Urinary bladder (tissue), 4 donors: ENCODE results near the gene LDLRAD4. TPM values are rescaled to one million over a fixed set of nuclear protein-coding genes. Genes with fewer than 3 reads are reported as not detected.
"Not testable (repeated sequence)": the region's sequence is repeated elsewhere in the genome, so short reads cannot be mapped to it uniquely, and the experiment has no call there.

Experiments
- DNase-seq: peaks from one replicate; pipeline ENCODE4 v3.0.0-alpha.2; 2015; ENCODE audit errors: extremely low spot score
- H3K27ac ChIP-seq: one replicate; pipeline ENCODE4 v1.5.1; 2013; ENCODE audit warnings: low read depth, mild to moderate bottlenecking, moderate library complexity
- H3K36me3 ChIP-seq: one replicate; pipeline ENCODE4 v1.6.1; 2013; ENCODE audit warnings: mild to moderate bottlenecking, moderate library complexity; ENCODE audit not compliant: insufficient read depth
- H3K4me1 ChIP-seq: one replicate; pipeline ENCODE4 v1.6.1; 2013; ENCODE audit warnings: mild to moderate bottlenecking, moderate library complexity; ENCODE audit not compliant: insufficient read depth
- H3K4me3 ChIP-seq: one replicate; pipeline ENCODE4 v1.5.1; 2013; ENCODE audit warnings: low read depth, low read length
- WGBS: extraction: QIAGEN DNeasy Blood & Tissue Kit; methylation state at CpG from one replicate; pipeline ENCODE4 v1.1.7; 2013; 5-methylcytosine and 5-hydroxymethylcytosine counted together
- polyA plus RNA-seq: library from polyadenylated mRNA; stranded (reverse); fragments of 200-250 nt; gene quantifications from one replicate; pipeline ENCODE4 v1.2.3, GENCODE V29; 2013
- total RNA-seq: library from RNA; depleted of rRNA; stranded (reverse); fragments of >200 nt; gene quantifications from one replicate; pipeline ENCODE4 v1.2.3, GENCODE V29; 2014
- donor health status: healthy with polysubstance abuse.
- donor health status: healthy.

Gene LDLRAD4
- total and polyA plus RNA-seq, 2 donors: 13.8 to 52.3 TPM

DNA sequence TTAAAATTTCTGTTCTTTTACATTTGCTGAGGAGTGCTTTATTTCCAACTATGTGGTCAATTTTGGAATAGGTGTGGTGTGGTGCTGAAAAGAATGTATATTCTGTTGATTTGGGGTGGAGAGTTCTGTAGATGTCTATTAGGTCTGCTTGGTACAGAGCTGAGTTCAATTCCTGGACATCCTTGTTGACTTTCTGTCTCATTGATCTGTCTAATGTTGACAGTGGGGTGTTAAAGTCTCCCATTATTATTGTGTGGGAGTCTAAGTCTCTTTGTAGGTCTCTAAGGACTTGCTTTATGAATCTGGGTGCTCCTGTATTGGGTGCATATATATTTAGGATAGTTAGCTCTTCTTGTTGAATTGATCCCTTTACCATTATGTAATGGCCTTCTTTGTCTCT is 127.9 kb downstream of the LDLRAD4 start:
- DNase-seq, H3K27ac ChIP-seq, H3K36me3 ChIP-seq, H3K4me1 ChIP-seq, H3K4me3 ChIP-seq: not testable (repeated sequence)

DNA sequence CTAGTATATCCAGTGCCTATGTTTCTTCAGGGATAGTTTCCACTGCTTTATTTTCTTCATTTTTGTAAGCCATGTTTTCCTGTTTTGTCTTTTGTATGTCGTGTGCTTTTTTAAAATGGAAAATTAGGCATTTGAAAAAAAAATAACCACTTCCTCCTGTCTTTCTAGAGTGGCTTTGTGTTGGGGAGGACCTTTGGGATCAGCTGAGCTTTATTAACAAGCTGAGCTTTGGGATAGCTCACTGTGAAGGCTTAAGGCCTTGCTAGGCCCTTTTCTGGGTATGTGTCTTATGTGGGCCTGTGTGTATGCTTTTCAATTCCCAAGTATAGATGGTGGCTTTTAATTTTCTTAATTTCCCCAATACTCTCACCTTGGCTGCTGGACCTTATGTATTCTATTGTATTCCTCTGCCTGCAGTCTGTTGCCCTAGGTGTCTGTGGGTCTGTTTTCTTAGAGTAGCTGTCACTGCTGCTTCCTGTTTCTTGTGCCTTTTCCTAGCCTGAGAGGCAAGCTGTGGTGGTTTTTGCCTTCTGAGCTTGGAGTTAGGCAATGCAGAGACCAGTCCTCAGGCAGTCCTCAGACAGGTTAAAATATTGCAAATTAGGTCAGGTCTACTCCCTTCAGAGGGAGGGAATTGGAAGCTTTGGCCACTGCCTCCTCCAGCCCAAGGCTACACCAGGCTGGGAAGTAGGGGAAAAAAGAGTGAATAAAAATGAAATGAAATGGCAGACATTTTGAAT is 134.7 kb downstream of the LDLRAD4 start:
- no peak overlapping the region for H3K27ac ChIP-seq
- DNase-seq: no peak
- WGBS: 73% methylated on average over 1 of the region's 1 CpG

DNA sequence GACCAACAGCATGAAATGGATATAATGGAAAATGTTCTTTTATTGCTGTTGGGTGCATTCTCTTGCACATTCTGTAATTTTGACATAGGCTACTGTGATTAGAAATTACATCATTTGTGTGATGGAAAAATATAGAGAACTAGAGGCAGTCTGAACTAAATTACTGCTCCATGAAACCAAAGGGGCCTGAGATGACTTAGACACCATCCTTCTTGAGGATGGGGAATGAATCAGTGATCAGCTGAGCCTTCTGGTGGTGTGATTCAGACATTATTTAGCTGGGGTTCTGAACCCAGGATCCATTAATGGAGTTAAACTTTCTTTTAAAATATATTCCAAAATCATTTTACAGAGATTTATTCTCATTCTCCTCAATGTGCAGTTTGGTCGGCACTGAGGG is 135.8 kb downstream of the LDLRAD4 start:
- Histone ChIP-seq H3K36me3 (no peaks in the 10 kb centered on the region), H3K4me1 (no peaks in the 10 kb centered on the region), H3K4me3 (no peak overlapping the region), H3K27ac (no peak overlapping the region)
- 93% methylated on average over 1 of the region's 1 CpG for WGBS
- DNase-seq: no peak

More for the DNA sequence above, 134.7 kb downstream of the LDLRAD4 start:
- Histone ChIP-seq H3K4me3 (no peak overlapping the region), H3K4me1 (no peaks in the 10 kb centered on the region), H3K36me3 (no peaks in the 10 kb centered on the region)

GRCh38 chr18:13356032-13356431 is 137.5 kb downstream of the LDLRAD4 start:
- no peak overlapping the region for H3K4me3 ChIP-seq
- no peaks in the 10 kb centered on the region for H3K4me1 ChIP-seq
- no peak for DNase-seq
- WGBS: 94% methylated on average over 6 of the region's 6 CpGs
- H3K27ac ChIP-seq: no peak overlapping the region
- H3K36me3 ChIP-seq: no peaks in the 10 kb centered on the region

GRCh38 chr18:13357289-13357688 is 138.7 kb downstream of the LDLRAD4 start:
- Histone ChIP-seq H3K27ac (no peak overlapping the region), H3K4me1 (no peaks in the 10 kb centered on the region), H3K36me3 (no peaks in the 10 kb centered on the region), H3K4me3 (no peak overlapping the region)
- no peak for DNase-seq

DNA sequence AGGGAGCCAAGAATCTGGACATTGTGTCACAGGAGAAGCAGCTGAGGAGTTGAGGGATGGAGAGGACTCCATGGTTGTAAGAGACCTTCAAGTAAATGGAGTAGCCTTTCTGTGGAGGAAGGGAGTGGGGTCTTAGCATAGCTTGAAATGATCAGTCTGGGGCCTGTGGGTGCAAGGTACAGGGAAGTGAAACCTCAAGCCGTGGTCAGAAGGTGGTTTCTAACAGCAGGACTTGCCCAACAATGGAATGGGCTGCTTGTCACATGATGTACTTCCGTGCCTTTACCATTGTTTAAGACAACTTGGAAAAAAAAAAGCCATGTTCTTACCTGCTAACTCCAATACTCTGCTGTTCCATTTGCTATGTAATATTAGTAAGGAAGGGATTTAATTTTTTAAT is 140.7 kb downstream of the LDLRAD4 start:
- no peak overlapping the region for H3K4me3 ChIP-seq
- H3K36me3 ChIP-seq: no peaks in the 10 kb centered on the region
- H3K27ac ChIP-seq: no peak overlapping the region
- H3K4me1 ChIP-seq: no peaks in the 10 kb centered on the region
- WGBS: 88% methylated on average over 2 of the region's 2 CpGs
- DNase-seq: no peak

GRCh38 chr18:13361431-13361830 is 142.9 kb downstream of the LDLRAD4 start:
- Histone ChIP-seq H3K4me1 (no peaks in the 10 kb centered on the region), H3K4me3 (no peak overlapping the region), H3K36me3 (no peaks in the 10 kb centered on the region), H3K27ac (no peak overlapping the region)
- DNase-seq: no peak
- whole genome bisulfite sequencing: 97% methylated on average over 3 of the region's 3 CpGs

DNA sequence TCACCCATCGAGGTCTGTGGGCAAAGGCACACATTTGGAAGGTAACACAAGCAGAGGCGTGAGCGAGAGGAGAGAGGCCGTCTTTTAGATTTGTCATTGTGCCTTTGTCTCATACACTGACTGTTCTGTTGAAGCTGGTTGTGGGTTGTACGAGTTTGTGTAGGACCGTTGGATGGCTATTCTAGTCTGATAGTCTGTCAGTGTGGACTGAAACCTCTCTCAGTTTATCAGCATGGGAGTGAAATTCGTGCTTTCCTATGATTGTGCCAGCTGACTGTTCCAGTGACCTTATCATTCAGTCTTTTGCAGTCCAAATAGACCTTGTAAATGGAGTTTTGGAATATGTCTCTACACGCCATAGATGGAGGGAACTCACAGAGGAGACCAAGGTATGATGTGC is 143.5 kb downstream of the LDLRAD4 start:
- Histone ChIP-seq H3K27ac (no peak overlapping the region), H3K4me3 (no peak overlapping the region), H3K36me3 (no peaks in the 10 kb centered on the region), H3K4me1 (no peaks in the 10 kb centered on the region)
- WGBS: 96% methylated on average over 8 of the region's 8 CpGs
- no peak for DNase-seq

- Histone ChIP-seq H3K4me1 (no peaks in the 10 kb centered on the region), H3K4me3 (no peak overlapping the region), H3K27ac (no peak overlapping the region), H3K36me3 (no peaks in the 10 kb centered on the region)
- 85% methylated on average over 2 of the region's 2 CpGs for WGBS
- no peak for DNase-seq
Observed at GRCh38 chr18:13362607-13363006, 144.0 kb downstream of the LDLRAD4 start.

DNA sequence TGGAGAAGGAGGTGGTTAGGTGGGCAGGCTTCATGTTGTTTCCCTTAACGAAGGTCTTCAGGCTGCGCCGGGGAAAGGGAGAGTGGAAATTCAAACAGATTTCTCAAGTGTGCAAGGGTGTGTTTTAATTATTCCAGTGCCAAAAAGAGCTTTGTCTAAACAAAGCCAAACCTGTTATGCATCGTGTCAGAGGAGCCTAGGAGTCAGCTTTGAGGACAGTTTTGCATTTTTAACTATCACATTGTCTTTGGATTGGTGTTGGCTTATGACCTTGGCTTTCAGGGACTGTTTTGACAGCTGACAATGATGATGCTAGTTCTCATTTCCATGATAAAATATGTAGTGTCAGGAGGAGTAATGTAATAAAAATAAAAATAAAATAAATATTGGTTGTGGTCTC is 144.8 kb downstream of the LDLRAD4 start:
- H3K4me3 ChIP-seq: no peak overlapping the region
- H3K36me3 ChIP-seq: no peaks in the 10 kb centered on the region
- no peak for DNase-seq
- WGBS: 73% methylated on average over 4 of the region's 4 CpGs
- no peak overlapping the region for H3K27ac ChIP-seq
- no peaks in the 10 kb centered on the region for H3K4me1 ChIP-seq

DNA sequence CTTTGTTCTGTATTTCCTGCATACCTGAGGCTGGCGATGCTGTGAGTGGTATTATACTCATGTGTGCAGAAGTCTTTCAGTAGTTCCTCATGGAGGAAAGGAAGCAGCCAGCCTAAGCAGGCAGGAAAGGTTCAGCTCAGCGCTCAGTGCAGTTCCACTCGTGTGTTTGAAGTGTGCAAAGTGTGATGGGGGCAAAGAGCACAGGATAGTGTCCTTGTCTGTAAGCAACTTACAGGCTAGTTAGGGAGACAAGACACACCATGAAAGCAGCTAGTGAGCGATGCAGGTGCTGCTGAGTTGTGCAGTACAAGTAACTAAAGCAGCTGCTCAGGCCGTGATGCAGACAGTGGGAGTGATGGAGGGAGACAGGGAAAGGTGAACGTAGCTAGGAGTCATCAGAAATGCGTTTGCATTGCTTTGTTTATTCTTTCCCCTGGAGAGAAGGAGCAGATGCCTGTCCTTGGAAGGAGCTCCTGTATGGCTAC is 146.2 kb downstream of the LDLRAD4 start:
- Histone ChIP-seq H3K4me3 (no peak overlapping the region), H3K36me3 (no peaks in the 10 kb centered on the region), H3K27ac (no peak overlapping the region), H3K4me1 (no peaks in the 10 kb centered on the region)
- 72% methylated on average over 7 of the region's 7 CpGs for WGBS
- no peak for DNase-seq

- no peaks in the 10 kb centered on the region for H3K36me3 ChIP-seq
- DNase-seq: no peak
- WGBS: 81% methylated on average over 3 of the region's 3 CpGs
- H3K4me3 ChIP-seq: no peak overlapping the region
- no peak overlapping the region for H3K27ac ChIP-seq
- no peaks in the 10 kb centered on the region for H3K4me1 ChIP-seq
Observed at GRCh38 chr18:13366131-13366530, 147.6 kb downstream of the LDLRAD4 start.

- Histone ChIP-seq H3K36me3 (no peaks in the 10 kb centered on the region), H3K4me3 (no peak overlapping the region), H3K27ac (no peak overlapping the region), H3K4me1 (no peaks in the 10 kb centered on the region)
- WGBS: 81% methylated on average over 8 of the region's 8 CpGs
- DNase-seq: no peak
Observed at GRCh38 chr18:13366541-13366940, 148.0 kb downstream of the LDLRAD4 start.

DNA sequence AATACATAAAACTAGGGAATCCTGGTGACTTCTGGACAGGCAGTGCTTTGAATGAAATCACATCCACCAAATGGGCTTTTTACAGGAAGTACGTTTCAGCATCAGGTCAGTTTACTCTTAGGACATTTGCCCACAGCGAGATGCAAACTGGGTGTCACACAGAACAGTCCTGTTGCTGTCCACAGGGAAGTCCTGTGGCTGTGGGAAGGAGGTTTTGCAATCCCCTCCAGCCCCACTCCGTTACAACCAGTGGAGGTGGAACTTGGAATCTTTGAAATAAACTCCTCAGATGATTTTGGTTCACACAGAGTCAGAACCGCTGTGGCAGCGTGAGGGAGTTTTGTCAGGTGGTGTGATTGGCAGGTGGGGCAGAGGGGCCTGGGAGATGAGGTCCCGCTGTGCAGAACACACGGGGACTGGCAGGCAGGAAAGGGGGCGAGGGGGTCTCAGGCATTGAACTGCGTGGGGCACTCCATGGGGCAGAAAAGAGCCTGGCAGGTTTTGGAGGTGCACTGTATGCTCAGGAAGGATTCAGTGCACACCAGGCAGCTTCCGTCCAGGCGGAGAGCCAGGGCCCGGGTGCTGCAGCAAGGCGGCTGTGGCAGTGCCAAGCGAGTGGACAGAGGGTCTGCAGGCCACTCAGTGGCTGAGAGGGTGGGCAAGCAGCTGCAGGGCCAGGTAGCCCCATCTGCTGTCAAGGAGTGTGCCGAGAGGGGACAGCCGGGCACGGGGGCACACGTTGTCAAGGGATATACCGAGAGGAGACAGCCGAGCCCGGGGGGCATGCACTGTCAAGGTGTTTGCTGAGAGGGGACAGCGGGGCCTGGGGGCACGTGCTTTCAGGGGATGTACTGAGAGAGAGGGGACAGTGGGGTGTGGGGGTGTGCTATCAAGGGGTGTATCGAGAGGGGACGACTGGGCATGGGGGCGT is 148.7 kb downstream of the LDLRAD4 start:
- H3K36me3 ChIP-seq: no peaks in the 10 kb centered on the region
- no peak for DNase-seq
- WGBS: 91% methylated on average over 26 of the region's 26 CpGs
- H3K4me3 ChIP-seq: no peak overlapping the region
- no peaks in the 10 kb centered on the region for H3K4me1 ChIP-seq
- no peak overlapping the region for H3K27ac ChIP-seq
